ENCODE data around the gene SLC9A6. TPM values are rescaled to one million over a fixed set of nuclear protein-coding genes. Genes with fewer than 3 reads are reported as not detected.

The SLC9A6 gene
- total and polyA plus RNA-seq, 2 of the 8 experiments (the other 6 are each of a cell fraction or from before 2014, with no cell fraction given), result 8.0 to 14.1 TPM

GRCh38 chrX:136048446-136048845 lies 63.2 kb downstream of the SLC9A6 start:
- Histone ChIP-seq H3K27me3 (replicated peaks in 1 of 4; ENCODE audit: control insufficient read depth in 3 of 4, extremely low read depth in 1 of 4, insufficient read depth in 3 of 4, low read length in 3 of 4) (no peaks in the 10 kb centered on the region), H3K14ac (ENCODE audit: insufficient read length) (no peak overlapping the region)
- CTCF ChIA-PET (ENCODE audit: partially characterized antibody), result no interaction called here

More at GRCh38 chrX:136048446-136048845, 63.2 kb downstream of the SLC9A6 start:
- Histone ChIP-seq H3K27ac (ENCODE audit: low read depth, low read length) (no peak overlapping the region), H3K4me2 (ENCODE audit: insufficient read depth in 1 of 2, low read depth in 2 of 2, low read length in 2 of 2) (no peak overlapping the region), H4K91ac (replicated peaks; ENCODE audit: insufficient read length, low read length) (no peak overlapping the region), H3K23me2 (ENCODE audit: low read depth, low read length) (no peaks in the 10 kb centered on the region), H3K4me3 (ENCODE audit: extremely low read depth in 1 of 4, insufficient read depth in 2 of 4, low read depth in 3 of 4, low read length in 4 of 4) (no peak overlapping the region), H3K4ac (replicated peaks; ENCODE audit: insufficient read length, low read depth, low read length) (no peak overlapping the region), H3K36me3 (ENCODE audit: control insufficient read depth in 2 of 4, insufficient read depth in 4 of 4, low read length in 3 of 4) (0 out of 8 replicates have a peak, but pooled peaks cover 0 to 3% (median 0%) of the 10 kb centered on the region in 4 experiments), H2AK5ac (ENCODE audit: low read depth, low read length) (no peak overlapping the region), H4K8ac (ENCODE audit: extremely low read depth, insufficient read depth, low read length) (peak overlapping the region; percentile 51; the same call in 1 of the 2 replicates), H3K9me3 (ENCODE audit: insufficient read depth in 2 of 2, low read depth in 1 of 2, low read length in 1 of 2) (no peaks in the 10 kb centered on the region), H2BK15ac (ENCODE audit: low read length) (no peak overlapping the region), H2BK5ac (ENCODE audit: low read depth, low read length) (no peak overlapping the region), H3K56ac (replicated peaks; ENCODE audit: insufficient read length, low read depth, low read length) (no peak overlapping the region), H3K79me2 (ENCODE audit: control insufficient read depth in 1 of 2, insufficient read depth in 2 of 2, low read length in 2 of 2) (no peaks in the 10 kb centered on the region), H2BK20ac (ENCODE audit: low read length) (no peak overlapping the region), H2AFZ (ENCODE audit: low read length) (no peak overlapping the region), H3K9ac (replicated peaks in 1 of 4; ENCODE audit: extremely low read depth in 1 of 4, low read depth in 3 of 4, low read length in 3 of 4) (no peak overlapping the region), H4K5ac (ENCODE audit: insufficient read length, low read depth, low read length) (no peak overlapping the region), H2BK120ac (replicated peaks; ENCODE audit: low read depth, low read length) (no peak overlapping the region), H3K18ac (ENCODE audit: extremely low read depth, low read length) (no peak overlapping the region), H3K23ac (ENCODE audit: insufficient read length) (no peak overlapping the region), H3K79me1 (ENCODE audit: low read depth, low read length) (no peaks in the 10 kb centered on the region), H4K20me1 (replicated peaks in 1 of 2; ENCODE audit: control insufficient read depth in 1 of 2, insufficient read depth in 2 of 2, low read length in 2 of 2) (no peaks in the 10 kb centered on the region), H2BK12ac (ENCODE audit: low read depth, low read length) (no peak overlapping the region), H3K4me1 (replicated peaks in 1 of 4; ENCODE audit: control insufficient read depth in 3 of 4, insufficient read depth in 4 of 4, low read length in 3 of 4) (no peaks in the 10 kb centered on the region)
- DNase-seq (ENCODE audit: low read depth in 1 of 2, low spot score in 2 of 2) (no peak), FAIRE-seq (no peak)
- POLR2A ChIA-PET (ENCODE audit: partially characterized antibody), result no interaction called here
- 92% methylated on average over 1 of the region's 1 CpG; no CpG with 5 or more reads in 1 of the 2 experiments for WGBS, 2 experiments (ENCODE audit: extremely low coverage in 1 of 2, insufficient coverage in 1 of 2, insufficient read length in 1 of 2, insufficient replicate concordance in 2 of 2, low coverage in 1 of 2, low lambda C conversion rate in 2 of 2, missing lambda C conversion rate in 1 of 2)
- no peak for TF ChIP-seq CBX5 (IDR thresholded peaks at IDR 0.05; ENCODE audit: low read depth, low read length)
- no peak for TF ChIP-seq CHD1 (IDR thresholded peaks at IDR 0.05; ENCODE audit: low read depth, low read length)
- no peak for TF ChIP-seq MAFK (IDR thresholded peaks at IDR 0.05; ENCODE audit: low read depth, low read length)
- no peak for TF ChIP-seq GABPA (IDR thresholded peaks at IDR 0.05; ENCODE audit: borderline replicate concordance, insufficient read depth, low read length)
- no peak for TF ChIP-seq SP1 (IDR thresholded peaks at IDR 0.05; ENCODE audit: low read depth, low read length)
- no peak for TF ChIP-seq BRCA1 (IDR thresholded peaks at IDR 0.05; ENCODE audit: low read depth, low read length)
- no peak for TF ChIP-seq NRF1 (IDR thresholded peaks at IDR 0.05; ENCODE audit: low read depth, low read length)
- no peak for TF ChIP-seq SP2 (IDR thresholded peaks at IDR 0.05; ENCODE audit: low read length)
- no peak for TF ChIP-seq YY1 (IDR thresholded peaks at IDR 0.05; ENCODE audit: low read depth, low read length)
- no peak for TF ChIP-seq SRF (IDR thresholded peaks at IDR 0.05; ENCODE audit: low read depth, low read length)
- TF ChIP-seq EGR1 (IDR thresholded peaks at IDR 0.05; ENCODE audit: borderline replicate concordance, low read depth, low read length), result no peak
- TF ChIP-seq SAP30 (IDR thresholded peaks at IDR 0.05; ENCODE audit: insufficient read depth, insufficient replicate concordance, low read length), result no peak
- TF ChIP-seq, protein P1, sequence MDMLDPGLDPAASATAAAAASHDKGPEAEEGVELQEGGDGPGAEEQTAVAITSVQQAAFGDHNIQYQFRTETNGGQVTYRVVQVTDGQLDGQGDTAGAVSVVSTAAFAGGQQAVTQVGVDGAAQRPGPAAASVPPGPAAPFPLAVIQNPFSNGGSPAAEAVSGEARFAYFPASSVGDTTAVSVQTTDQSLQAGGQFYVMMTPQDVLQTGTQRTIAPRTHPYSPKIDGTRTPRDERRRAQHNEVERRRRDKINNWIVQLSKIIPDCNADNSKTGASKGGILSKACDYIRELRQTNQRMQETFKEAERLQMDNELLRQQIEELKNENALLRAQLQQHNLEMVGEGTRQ (IDR thresholded peaks at IDR 0.05; ENCODE audit: low read length), result no peak
